K562 (cell line): ENCODE data around the gene TULP1. TPM values are rescaled to one million over a fixed set of nuclear protein-coding genes. Genes with fewer than 3 reads are reported as not detected.
A peak's percentile ranks its signal among the peaks of the same experiment; 100 is the strongest.

ENCODE experiments used
- CHD7 ChIP-seq: fragments of 200-600 bp; sonication (generic); IDR thresholded peaks from one replicate; pipeline ENCODE4 v1.6.1; 2012; ENCODE audit warnings: mild to moderate bottlenecking, low read depth, low read length, inconsistent platforms
- ELK1 ChIP-seq: sonication (generic); formaldehyde crosslinking; IDR thresholded peaks from 2 replicates; pipeline ENCODE4 v1.8.1; 2022; ENCODE audit warnings: missing genetic modification reagents
- MXI1 ChIP-seq: IDR thresholded peaks from 2 replicates; pipeline ENCODE4 v1.6.1; 2011; ENCODE audit warnings: low read depth, mild to moderate bottlenecking, improper control_type of control experiment, low read length
- RUNX1 ChIP-seq: sonication (generic); IDR thresholded peaks from 2 replicates; pipeline ENCODE4 v1.6.1; 2016; ENCODE audit warnings: antibody characterized with exemption, low read depth
- TFE3 ChIP-seq: fragments of 450-650 bp; formaldehyde crosslinking; IDR thresholded peaks from 2 replicates; pipeline ENCODE4 v1.4.0; 2020; ENCODE audit warnings: mild to moderate bottlenecking, mixed read lengths
- ZNF444 ChIP-seq: fragments of 250-450 bp; sonication (Bioruptor Pico); IDR thresholded peaks from 2 replicates; pipeline ENCODE4 v1.4.0; 2020; ENCODE audit warnings: mild to moderate bottlenecking, moderate library complexity
- ZNF584 ChIP-seq: fragments of 200-800 bp; sonication (Bioruptor generic); IDR thresholded peaks from 2 replicates; pipeline ENCODE4 v1.6.1; 2016; ENCODE audit warnings: low read depth, mild to moderate bottlenecking, missing genetic modification characterization, missing compliant biosample characterization
- polyA plus RNA-seq, 8 experiments: library from polyadenylated mRNA; depleted of rRNA in 4 of 8; stranded (reverse) in 5 of 8; unstranded in 3 of 8; fragments of >200 nt; fragmentation: Nextera tagmentation in 2 of 8; fragmentation: Illumina TruSeq in 1 of 8; extraction: Ambion mirVana in 2 of 8; extraction: Trizol in 1 of 8; gene quantifications; 2 replicates each; pipeline versions ENCODE4 v1.2.1 to v1.2.3, GENCODE V29; 2011 to 2014; ENCODE audit warnings: inconsistent platforms in 1 of 8, missing spikeins in 1 of 8
- total RNA-seq, 7 experiments: library from RNA; depleted of rRNA in 6 of 7; stranded (reverse); fragments of >200 nt in 6 of 7; fragmentation: Illumina TruSeq in 2 of 7; extraction: Trizol in 2 of 7; gene quantifications; 2 replicates each; pipeline versions ENCODE4 v1.2.1 to v1.2.3, GENCODE V29; 2011 to 2021; ENCODE audit warnings: low replicate concordance in 1 of 7

The TULP1 gene
- total and polyA plus RNA-seq, 9 of the 15 experiments (the other 6 are each of a cell fraction or from before 2014, with no cell fraction given): 0.06 to 0.17 (median 0.09) TPM; not detected in 6

GRCh38 chr6:35469751-35470662 is 42.7 kb downstream of the TULP1 start (continued):
- TF ChIP-seq ZNF444 (CRISPR knock-in tag) (no peak), TFE3 (peak; percentile 33), ZNF584 (no peak), MXI1 (peak; percentile 54; the same call in 1 of the 2 replicates), CHD7 (no peak), ELK1 (CRISPR knock-in tag) (no peak), RUNX1 (no peak)
